HEK293 (cell line): ENCODE results near the gene TEX53.

ENCODE experiments used
- CTCF ChIP-seq: fragments of 450-650 bp; formaldehyde crosslinking; IDR thresholded peaks from 2 replicates; pipeline ENCODE4 v1.5.1; 2016; ENCODE audit warnings: missing biosample characterization, missing genetic modification characterization
- ZBTB8A ChIP-seq: fragments of 450-650 bp; formaldehyde crosslinking; IDR thresholded peaks from 2 replicates; pipeline ENCODE4 v1.5.1; 2016; ENCODE audit warnings: missing biosample characterization, missing genetic modification characterization

- TF ChIP-seq CTCF (no peak), ZBTB8A (tag by site-specific recombination) (no peak)
Observed at GRCh38 chr9:114619191-114619761, 38.3 kb downstream of the TEX53 start.
